A549 treated with Hydrocortisone at 1 μM for 4 hours (cell line): ENCODE results near the gene CFAP53. TPM values are rescaled to one million over a fixed set of nuclear protein-coding genes. Genes with fewer than 3 reads are reported as not detected.

Experiments
- total RNA-seq: library from RNA; stranded (reverse); fragments of 200-300 nt; extraction: Qiagen RNA extraction; gene quantifications from 5 replicates; pipeline ENCODE4 v1.2.3, GENCODE V29; 2022

CFAP53 gene, protein sequence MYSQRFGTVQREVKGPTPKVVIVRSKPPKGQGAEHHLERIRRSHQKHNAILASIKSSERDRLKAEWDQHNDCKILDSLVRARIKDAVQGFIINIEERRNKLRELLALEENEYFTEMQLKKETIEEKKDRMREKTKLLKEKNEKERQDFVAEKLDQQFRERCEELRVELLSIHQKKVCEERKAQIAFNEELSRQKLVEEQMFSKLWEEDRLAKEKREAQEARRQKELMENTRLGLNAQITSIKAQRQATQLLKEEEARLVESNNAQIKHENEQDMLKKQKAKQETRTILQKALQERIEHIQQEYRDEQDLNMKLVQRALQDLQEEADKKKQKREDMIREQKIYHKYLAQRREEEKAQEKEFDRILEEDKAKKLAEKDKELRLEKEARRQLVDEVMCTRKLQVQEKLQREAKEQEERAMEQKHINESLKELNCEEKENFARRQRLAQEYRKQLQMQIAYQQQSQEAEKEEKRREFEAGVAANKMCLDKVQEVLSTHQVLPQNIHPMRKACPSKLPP
- total RNA-seq, result 0.10 to 0.38 TPM (median 0.30 TPM) in 5 replicates

DNA sequence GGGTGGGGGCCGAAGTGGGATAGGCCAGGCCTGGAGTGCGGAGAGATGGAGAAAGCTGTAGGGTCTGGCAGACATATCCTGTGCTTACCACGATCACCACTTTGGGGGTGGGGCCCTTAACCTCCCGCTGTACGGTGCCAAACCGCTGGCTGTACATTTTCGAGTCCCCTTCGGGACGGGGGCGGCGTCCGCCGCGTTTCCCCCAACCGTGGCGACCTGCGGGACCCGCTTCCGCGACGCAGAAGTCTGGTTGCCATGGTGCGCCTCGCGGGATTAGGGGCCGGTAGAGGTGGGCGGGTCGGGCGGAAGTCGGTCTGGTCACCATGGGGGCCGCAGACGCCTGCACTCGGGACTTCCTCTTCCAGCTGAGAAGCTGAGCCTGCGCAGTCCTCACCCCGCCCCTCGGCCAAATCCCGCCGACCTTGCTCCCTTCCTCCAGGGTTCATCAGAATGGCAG, at the start of gene CFAP53:
Gene CFAP53, minus strand, starts transcription at position 248 of the 457 bp plus-strand sequence. Its CDS starts 91 bp downstream, at position 157.

DNA sequence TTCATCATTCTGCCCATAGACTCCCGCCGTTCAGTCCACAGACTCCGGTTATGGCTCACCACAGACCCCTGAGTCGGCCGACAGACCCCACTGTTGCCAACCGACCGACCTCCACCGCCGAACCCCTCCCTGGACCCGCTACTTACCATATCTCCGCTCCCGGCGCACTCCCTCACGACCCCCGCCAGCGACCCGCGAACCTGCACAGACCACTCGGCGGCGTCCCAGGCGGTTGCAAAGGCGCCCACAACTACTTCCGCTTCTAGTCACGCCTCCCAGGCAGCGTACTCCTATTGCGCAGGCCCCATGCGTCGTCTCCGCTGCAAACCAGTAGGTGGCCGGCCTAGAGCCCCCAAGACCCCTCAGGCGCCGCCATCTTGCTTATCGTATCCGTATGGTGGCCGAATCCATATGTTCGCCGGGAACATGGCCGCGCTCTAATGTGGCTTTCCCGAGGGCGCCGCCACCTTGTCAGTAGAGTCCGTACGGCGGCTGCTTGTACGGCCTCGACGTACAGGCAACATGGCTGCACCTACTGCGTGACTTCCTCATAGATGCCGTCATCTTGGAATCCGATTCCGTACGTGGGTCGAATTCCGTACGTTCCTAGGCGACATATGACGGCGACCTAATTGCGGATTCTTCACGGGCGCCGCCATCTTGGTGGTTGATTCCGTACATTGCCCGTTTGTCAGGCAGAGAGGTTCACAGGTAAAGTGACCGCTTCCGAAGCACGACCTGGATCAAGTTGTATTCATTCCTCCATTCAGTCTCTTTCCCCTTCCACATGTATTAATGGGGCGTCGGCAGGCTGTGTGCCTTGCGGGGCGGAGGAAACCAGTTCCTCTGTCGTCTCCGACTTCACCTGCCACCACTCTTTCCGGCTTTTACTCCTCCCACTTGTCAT, 21.4 kb upstream of the CFAP53 start, which contains the start of gene CXXC1:
Gene CXXC1, minus strand, starts transcription at position 252 of the 907 bp plus-strand sequence. Its CDS starts 103 bp downstream, at position 149.

DNA sequence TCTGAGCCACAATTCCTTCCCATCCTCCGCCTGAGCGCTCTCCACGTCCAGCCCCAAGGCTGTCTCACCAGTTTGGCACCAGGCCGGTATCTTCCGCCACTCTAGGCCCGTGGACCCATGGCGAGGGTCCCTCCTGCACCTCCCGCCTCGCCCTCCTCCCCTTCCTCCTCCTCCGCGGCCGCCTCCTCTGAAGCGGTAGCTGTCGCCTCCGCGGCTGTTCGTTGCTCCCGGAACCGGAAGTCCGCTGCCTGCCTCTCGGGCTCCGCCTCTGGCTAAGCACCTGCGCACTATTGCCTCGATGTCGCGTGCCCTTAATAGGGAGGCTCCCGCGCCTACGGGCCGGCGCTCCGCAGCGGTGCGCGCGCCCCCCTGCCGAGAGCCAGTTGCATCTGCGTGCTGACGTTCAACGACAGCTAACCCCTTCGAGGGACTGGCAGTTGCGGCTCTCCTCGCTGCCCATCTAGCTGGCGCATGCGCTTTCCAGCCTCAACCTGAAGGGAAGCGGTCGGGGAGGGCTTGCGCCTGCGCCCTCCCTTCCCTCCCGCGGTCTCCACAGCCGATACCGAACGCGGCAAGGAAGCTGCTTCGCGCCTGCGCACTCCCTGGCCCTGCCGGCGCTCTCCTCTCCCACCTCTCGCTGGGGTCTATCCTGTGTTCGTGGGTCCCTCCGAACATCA, 15.1 kb upstream of the CFAP53 start, which contains the start of gene MBD1:
Gene MBD1, minus strand, starts transcription at position 229 of the 677 bp plus-strand sequence. CDS start 1,531 bp downstream, outside the sequence.

DNA sequence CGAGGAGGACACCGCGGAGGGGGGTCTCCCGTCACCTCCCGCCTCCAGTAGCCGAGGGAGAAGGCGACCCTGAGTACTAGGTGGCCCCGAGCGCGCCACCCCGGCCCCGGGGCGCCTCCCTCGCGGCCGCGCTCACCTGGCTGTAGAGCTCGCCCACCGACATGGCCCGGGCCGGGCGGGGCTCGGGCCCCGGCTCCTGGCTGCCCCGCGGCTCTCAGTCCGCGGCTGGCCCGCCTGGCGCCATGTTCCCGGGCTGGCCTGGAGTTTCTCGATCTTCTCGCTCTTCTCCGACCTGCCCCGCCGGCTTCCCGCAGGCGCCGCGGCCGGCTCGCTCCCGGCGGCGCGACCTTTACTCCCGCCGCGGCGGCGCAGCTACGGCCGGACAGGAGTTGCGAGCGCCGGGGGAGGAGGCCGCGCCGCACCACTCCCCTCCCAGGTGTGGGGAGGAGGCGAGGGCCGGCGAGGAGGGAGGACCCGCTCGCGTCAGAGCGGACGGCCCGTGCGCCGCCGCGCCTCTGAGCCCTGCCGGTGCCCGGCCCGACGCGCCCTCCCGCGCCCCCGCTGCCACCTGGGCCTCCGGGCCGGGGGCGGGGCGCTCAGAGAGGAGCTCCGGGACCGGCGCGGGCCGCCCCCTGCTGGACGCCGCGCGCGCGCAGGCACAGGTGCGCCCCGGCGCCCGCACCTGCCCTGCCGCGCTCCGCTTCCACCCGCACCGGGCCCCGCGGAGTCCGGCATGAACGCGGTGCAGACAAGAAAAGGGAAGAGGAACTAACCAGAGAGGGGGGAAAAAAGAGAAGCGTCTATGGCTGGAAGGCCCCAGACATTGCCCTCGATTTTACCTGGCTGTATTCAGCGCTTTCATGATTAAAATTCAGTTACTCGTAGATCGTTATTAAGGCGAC, 71.4 kb downstream of the CFAP53 start, which contains the start of gene MYO5B:
Gene MYO5B, minus strand, starts transcription at position 517 of the 902 bp plus-strand sequence. Its CDS starts 354 bp downstream, at position 163.

Other genes starting within 250 kb of the CFAP53 start
- 7.3 to 9.2 TPM (median 8.4 TPM) in 5 replicates for gene MYO5B, start 71.3 kb downstream of the CFAP53 start, total RNA-seq
- gene MBD1, start 15.0 kb upstream of the CFAP53 start, total RNA-seq, result 31.4 to 35.1 TPM (median 33.0 TPM) in 5 replicates
- 40.1 to 47.1 TPM (median 43.1 TPM) in 5 replicates for gene CXXC1, start 21.2 kb upstream of the CFAP53 start, total RNA-seq
- gene SKA1, start 108.6 kb upstream of the CFAP53 start, total RNA-seq, result 10.9 to 16.1 TPM (median 12.0 TPM) in 5 replicates